Transverse colon (tissue), 4 donors: Measurements from ENCODE around the gene MYO1B. TPM values are rescaled to one million over a fixed set of nuclear protein-coding genes. Genes with fewer than 3 reads are reported as not detected.

Source experiments
- DNase-seq: peaks from one replicate; pipeline ENCODE4 v3.0.0-alpha.2; 2019
- H3K27ac ChIP-seq, 4 donors: fragments of 200-600 bp; sonication (generic); 2 replicates each; pipeline ENCODE4 v1.5.1; 2016 to 2018; ENCODE audit warnings: inconsistent platforms in 4 of 4
- H3K27me3 ChIP-seq: fragments of 200-600 bp; sonication (generic); 2 replicates; pipeline ENCODE4 v1.5.1; 2017; ENCODE audit warnings: inconsistent platforms
- H3K36me3 ChIP-seq, 4 donors: fragments of 200-600 bp; sonication (generic); 2 replicates each; pipeline ENCODE4 v1.5.1; 2017 to 2019; ENCODE audit warnings: inconsistent platforms in 4 of 4
- H3K4me1 ChIP-seq, 4 donors: fragments of 200-600 bp; sonication (generic); 2 replicates each; pipeline ENCODE4 v1.5.1; 2017 to 2020; ENCODE audit warnings: inconsistent platforms in 4 of 4
- H3K4me3 ChIP-seq, 4 donors: fragments of 200-600 bp; sonication (generic); 1 replicate in 1 of 4; 2 replicates in 3 of 4; pipeline versions ENCODE4 v1.5.1 to v1.6.1; 2017 to 2019; ENCODE audit warnings: inconsistent platforms in 4 of 4
- H3K9me3 ChIP-seq, 2 donors: fragments of 200-600 bp; sonication (generic); 2 replicates each; pipeline ENCODE4 v1.5.1; 2017 to 2019; ENCODE audit warnings: inconsistent platforms in 2 of 2
- EP300 ChIP-seq: sonication (generic); formaldehyde crosslinking; IDR thresholded peaks from one replicate; pipeline ENCODE4 v1.6.1; 2017; ENCODE audit warnings: antibody characterized with exemption, low read depth
- POLR2A ChIP-seq: fragments of 450-650 bp; IDR thresholded peaks from one replicate; pipeline ENCODE4 v1.6.1; 2016; ENCODE audit warnings: antibody characterized with exemption, mild to moderate bottlenecking, moderate library complexity
- POLR2AphosphoS5 ChIP-seq, 3 donors: sonication (generic); formaldehyde crosslinking; IDR thresholded peaks; one replicate each; pipeline ENCODE4 v1.6.1; 2016; ENCODE audit warnings: antibody characterized with exemption in 3 of 3
- WGBS, 2 donors: methylation state at CpG; one replicate each; pipeline ENCODE4 v1.1.5; 2018; ENCODE audit warnings: low coverage in 1 of 2; 5-methylcytosine and 5-hydroxymethylcytosine counted together
- in situ Hi-C, 4 donors: fragments of 200-750 bp; cut with MboI; loops; one replicate each; pipeline versions ENCODE4 v1.15.0 to v1.15.1; 2017; ENCODE audit warnings: low sequenced_read_pairs in 3 of 4, low pct_ligation_motif_present in 1 of 4, low pct_unique_long_range_greater_than_20kb in 1 of 4
- intact Hi-C: fragments of 100-400 bp; cut with DNase I; formaldehyde crosslinking; loops from one replicate; pipeline ENCODE4 v1.15.1; 2023; ENCODE audit warnings: low total_unique reads
- total RNA-seq, 4 donors: library from RNA; depleted of rRNA; stranded (reverse); fragments of >200 nt; gene quantifications; one replicate each; pipeline ENCODE4 v1.1.0, GENCODE V29; 2016
- TF ChIP-seq, protein P1 (sequence below), 5 experiments: fragments of 200-600 bp in 3 of 5; fragments of 450-650 bp in 2 of 5; sonication (generic) in 3 of 5; IDR thresholded peaks; 1 replicate in 2 of 5; 2 replicates in 3 of 5; pipeline ENCODE4 v1.5.1; 2016 to 2017; ENCODE audit warnings: antibody characterized with exemption in 5 of 5, inconsistent platforms in 3 of 5, mild to moderate bottlenecking in 2 of 5, moderate library complexity in 1 of 5

Gene MYO1B
- total RNA-seq, 4 donors from 2014 or later, result 17.9 to 37.0 (median 35.0) TPM

- 17 to 19% methylated on average over 1 of the region's 1 CpG for WGBS, 2 donors
Measured at GRCh38 chr2:191404568-191404991, 159.4 kb downstream of the MYO1B start.

DNA sequence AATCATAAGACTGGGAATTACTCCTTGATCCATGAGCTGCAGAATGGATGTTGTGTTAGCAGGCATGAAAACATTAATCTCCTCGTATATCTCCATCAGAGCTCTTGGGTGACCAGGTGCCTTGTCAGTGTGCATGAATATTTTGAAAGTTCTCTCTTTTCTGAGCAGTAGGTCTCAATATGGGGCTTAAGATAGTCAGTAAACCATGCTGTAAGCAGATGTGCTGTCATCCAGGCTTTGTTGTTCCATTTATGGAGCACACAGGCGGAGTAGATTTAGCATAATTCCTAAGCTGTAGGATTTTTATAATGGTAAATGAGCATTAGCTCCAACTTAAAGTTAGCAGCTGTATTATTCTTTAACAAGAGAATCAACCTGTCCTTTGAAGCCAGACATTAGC is 160.3 kb downstream of the MYO1B start:
- TF ChIP-seq POLR2AphosphoS5 (IDR thresholded peaks at IDR 0.05) (no peak), EP300 (no peak), POLR2A (no peak)
- TF ChIP-seq, protein P1, sequence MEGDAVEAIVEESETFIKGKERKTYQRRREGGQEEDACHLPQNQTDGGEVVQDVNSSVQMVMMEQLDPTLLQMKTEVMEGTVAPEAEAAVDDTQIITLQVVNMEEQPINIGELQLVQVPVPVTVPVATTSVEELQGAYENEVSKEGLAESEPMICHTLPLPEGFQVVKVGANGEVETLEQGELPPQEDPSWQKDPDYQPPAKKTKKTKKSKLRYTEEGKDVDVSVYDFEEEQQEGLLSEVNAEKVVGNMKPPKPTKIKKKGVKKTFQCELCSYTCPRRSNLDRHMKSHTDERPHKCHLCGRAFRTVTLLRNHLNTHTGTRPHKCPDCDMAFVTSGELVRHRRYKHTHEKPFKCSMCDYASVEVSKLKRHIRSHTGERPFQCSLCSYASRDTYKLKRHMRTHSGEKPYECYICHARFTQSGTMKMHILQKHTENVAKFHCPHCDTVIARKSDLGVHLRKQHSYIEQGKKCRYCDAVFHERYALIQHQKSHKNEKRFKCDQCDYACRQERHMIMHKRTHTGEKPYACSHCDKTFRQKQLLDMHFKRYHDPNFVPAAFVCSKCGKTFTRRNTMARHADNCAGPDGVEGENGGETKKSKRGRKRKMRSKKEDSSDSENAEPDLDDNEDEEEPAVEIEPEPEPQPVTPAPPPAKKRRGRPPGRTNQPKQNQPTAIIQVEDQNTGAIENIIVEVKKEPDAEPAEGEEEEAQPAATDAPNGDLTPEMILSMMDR (IDR thresholded peaks at IDR 0.05), result no peak
- intact Hi-C loops (no loop called here), in situ Hi-C loops (no loop called here)
- H3K4me3 ChIP-seq, result no peak overlapping the region
- peaks cover 0 to 7% (median 3%) of the 10 kb centered on the region in 4 donors for H3K36me3 ChIP-seq
- H3K27me3 ChIP-seq, result no peaks in the 10 kb centered on the region
- DNase-seq, result no peak
- H3K4me1 ChIP-seq, result peaks cover 0 to 30% (median 4%) of the 10 kb centered on the region in 4 donors
- WGBS, 2 donors, result 81 to 83% methylated on average over 2 of the region's 2 CpGs
- H3K9me3 ChIP-seq, result no peaks in the 10 kb centered on the region
- H3K27ac ChIP-seq, result no peak overlapping the region

More at GRCh38 chr2:191404568-191404991, 159.4 kb downstream of the MYO1B start:
- H3K36me3 ChIP-seq, result peaks cover 0 to 7% (median 3%) of the 10 kb centered on the region in 4 donors
- no peaks in the 10 kb centered on the region for H3K9me3 ChIP-seq
- in situ Hi-C loops, result no loop called here
- intact Hi-C loops, result no loop called here
- TF ChIP-seq POLR2A (no peak), POLR2AphosphoS5 (IDR thresholded peaks at IDR 0.05) (no peak), EP300 (no peak)
- TF ChIP-seq, protein P1 (IDR thresholded peaks at IDR 0.05), result no peak
- no peaks in the 10 kb centered on the region for H3K27me3 ChIP-seq
- no peak for DNase-seq
- no peak overlapping the region for H3K27ac ChIP-seq
- no peak overlapping the region for H3K4me3 ChIP-seq
- H3K4me1 ChIP-seq, result peaks cover 0 to 26% (median 4%) of the 10 kb centered on the region in 4 donors

DNA sequence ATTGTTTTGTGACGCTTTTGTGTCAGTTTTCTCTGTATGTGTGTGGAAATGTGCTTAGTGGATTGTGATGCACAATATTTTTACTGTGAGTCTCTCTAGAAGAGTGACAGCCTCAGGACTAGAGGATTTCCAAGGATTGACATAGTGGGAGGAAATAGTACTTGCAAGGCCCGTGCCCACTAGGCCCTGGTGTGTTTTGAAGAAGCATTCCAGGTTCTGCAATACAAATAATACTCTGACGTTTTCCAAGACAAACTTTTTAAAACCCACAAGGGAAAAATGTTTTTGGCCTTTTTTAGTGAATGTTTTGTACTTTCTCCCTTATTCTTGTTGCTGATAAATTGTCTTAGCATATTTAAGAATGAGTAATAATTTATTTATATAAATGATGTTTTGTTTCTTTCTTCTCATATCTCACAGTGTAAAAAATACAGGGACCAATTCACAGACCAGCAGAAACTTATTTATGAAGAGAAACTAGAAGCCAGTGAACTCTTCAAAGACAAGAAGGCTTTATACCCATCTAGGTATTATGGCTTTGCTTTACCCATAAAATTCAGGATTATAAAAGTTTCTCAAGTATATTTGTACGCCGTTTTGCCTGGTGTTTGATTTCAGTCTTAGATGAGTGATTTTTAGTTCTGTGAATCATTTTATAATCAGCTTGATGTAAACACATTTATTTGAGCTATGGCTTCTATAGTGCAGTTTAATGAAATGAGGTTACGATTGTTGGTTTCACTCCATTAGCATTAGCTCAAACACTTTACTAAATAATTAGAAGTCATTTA is 165.6 kb downstream of the MYO1B start:
- H3K27me3 ChIP-seq, result no peaks in the 10 kb centered on the region
- TF ChIP-seq POLR2AphosphoS5 (IDR thresholded peaks at IDR 0.05) (no peak), POLR2A (no peak), EP300 (no peak)
- TF ChIP-seq, protein P1 (IDR thresholded peaks at IDR 0.05), result no peak
- H3K4me1 ChIP-seq, result peaks cover 0 to 22% (median 5%) of the 10 kb centered on the region in 4 donors
- intact Hi-C loops, result no loop called here
- in situ Hi-C loops, result no loop called here
- no peak for DNase-seq
- H3K4me3 ChIP-seq, result no peak overlapping the region
- WGBS, 2 donors, result 55 to 60% methylated on average over 6 of the region's 6 CpGs
- peak overlapping the region; percentile 9 to 71 (median 38) for H3K27ac ChIP-seq
- H3K36me3 ChIP-seq, result peaks cover 0 to 12% (median 3%) of the 10 kb centered on the region in 4 donors
- H3K9me3 ChIP-seq, result no peaks in the 10 kb centered on the region

- H3K4me3 ChIP-seq, result no peak overlapping the region
- peak; percentile 21 for DNase-seq
- 21 to 36% methylated on average over 5 of the region's 5 CpGs for WGBS, 2 donors
- peaks cover 0 to 18% (median 3%) of the 10 kb centered on the region in 4 donors for H3K4me1 ChIP-seq
- no peaks in the 10 kb centered on the region for H3K27me3 ChIP-seq
- intact Hi-C loops (no loop called here), in situ Hi-C loops (no loop called here)
- H3K9me3 ChIP-seq, result no peaks in the 10 kb centered on the region
- peaks cover 0 to 12% (median 3%) of the 10 kb centered on the region in 4 donors for H3K36me3 ChIP-seq
- peak overlapping the region in 3 of 4 donors; percentile 27 to 71 (median 49) for H3K27ac ChIP-seq
- no peak for TF ChIP-seq POLR2A
- TF ChIP-seq POLR2AphosphoS5 (IDR thresholded peaks at IDR 0.05), result peak in 2 of 3 donors; percentile 18 to 43
- peak; percentile 88 for TF ChIP-seq EP300
- TF ChIP-seq, protein P1 (IDR thresholded peaks at IDR 0.05), result no peak
Measured at GRCh38 chr2:191411472-191411871, 166.3 kb downstream of the MYO1B start.
